K562 (cell line): ENCODE results near the gene PALLD. TPM values are rescaled to one million over a fixed set of nuclear protein-coding genes. Genes with fewer than 3 reads are reported as not detected.

Experiments
- ATAC-seq: fragments of 200-7000 bp; cut with Tn5 transposase; 3 replicates; pipeline ENCODE4 v1.9.1; 2020; ENCODE audit warnings: moderate library complexity
- BruUV-seq: library from RNA; stranded (reverse); fragments of 400-500 nt; replicated peaks from 2 replicates; lab custom pipeline; 2021; lab: Mats Ljungman, UMichigan
- CTCF ChIA-PET: fragments of 300-600 bp; formaldehyde crosslinking; extraction: SDS; loops from one replicate; lab custom pipeline; 2021; ENCODE audit warnings: low intra/inter-chr PET ratio; lab: Yijun Ruan, JAX
- POLR2A ChIA-PET: fragments of 300-600, 350-650 bp; sonication (Branson Sonifier 250); formaldehyde crosslinking; extraction: SDS; loops from one replicate; lab custom pipeline; 2021; ENCODE audit warnings: antibody characterized with exemption, inconsistent platforms; lab: Yijun Ruan, JAX
- DNase-seq, 4 experiments: peaks; one replicate each; pipeline versions ENCODE4 v3.0.0 to v3.0.0-alpha.2; 2011 to 2018; ENCODE audit warnings: low spot score in 3 of 4, mixed read lengths in 3 of 4; ENCODE audit errors: extremely low read depth in 1 of 4
- FAIRE-seq: peaks from 2 replicates; lab custom pipeline; 2011; peaks lifted over from hg19 to GRCh38; lab: Jason Lieb, UNC
- H2AFZ ChIP-seq: 2 replicates; pipeline ENCODE4 v1.6.0; 2011; ENCODE audit warnings: low read depth, low read length, control low read depth, inconsistent platforms
- H3K27ac ChIP-seq: fragments of 200-600 bp; 3 replicates; pipeline ENCODE4 v1.8.0; 2011; ENCODE audit warnings: low read depth, mild to moderate bottlenecking, control low read depth, inconsistent platforms, low read length, moderate library complexity, mixed read lengths; ENCODE audit errors: extremely low read depth
- H3K27me3 ChIP-seq, 2 experiments: fragments of 300-600 bp in 1 of 2; 2 replicates in 1 of 2; 3 replicates in 1 of 2; pipeline versions ENCODE4 v1.6.0 to v1.8.0; 2011; ENCODE audit warnings: inconsistent platforms in 2 of 2, low read length in 2 of 2, mild to moderate bottlenecking in 1 of 2, mixed read lengths in 1 of 2, moderate library complexity in 1 of 2; ENCODE audit not compliant: control insufficient read depth in 2 of 2, insufficient read depth in 2 of 2
- H3K36me3 ChIP-seq: fragments of 300-600 bp; 3 replicates; pipeline ENCODE4 v1.8.0; 2011; ENCODE audit warnings: mild to moderate bottlenecking, low read length, inconsistent platforms; ENCODE audit not compliant: control insufficient read depth, insufficient read depth
- H3K4me1 ChIP-seq, 2 experiments: fragments of 200-600 bp in 1 of 2; replicated peaks in 1 of 2; 2 replicates in 1 of 2; 3 replicates in 1 of 2; pipeline versions ENCODE4 v1.5.1 to v1.8.0; 2011; ENCODE audit warnings: inconsistent platforms in 2 of 2, low read length in 2 of 2, mild to moderate bottlenecking in 1 of 2, mixed read lengths in 1 of 2, moderate library complexity in 1 of 2; ENCODE audit not compliant: control insufficient read depth in 2 of 2, insufficient read depth in 2 of 2
- H3K4me2 ChIP-seq: 2 replicates; pipeline ENCODE4 v1.6.1; 2011; ENCODE audit warnings: low read length, control low read depth, inconsistent platforms, mixed read lengths; ENCODE audit not compliant: insufficient read depth
- H3K4me3 ChIP-seq: fragments of 200-600 bp; sonication (generic), shearing (Covaris generic); 2 replicates; pipeline ENCODE4 v1.5.1; 2016; ENCODE audit warnings: control low read depth, inconsistent platforms
- H3K79me2 ChIP-seq: fragments of 200-600 bp; 3 replicates; pipeline ENCODE4 v1.8.0; 2011; ENCODE audit warnings: low read length, inconsistent platforms; ENCODE audit not compliant: control insufficient read depth, insufficient read depth
- H3K9ac ChIP-seq, 2 experiments: 2 replicates each; pipeline versions ENCODE4 v1.6.0 to v1.6.1; 2011; ENCODE audit warnings: low read depth in 2 of 2, low read length in 2 of 2, control low read depth in 1 of 2, inconsistent platforms in 1 of 2, mild to moderate bottlenecking in 1 of 2, mixed read lengths in 1 of 2; ENCODE audit not compliant: insufficient read depth in 1 of 2
- H3K9me1 ChIP-seq: one replicate; pipeline ENCODE4 v1.6.0; 2011; ENCODE audit warnings: inconsistent platforms, mild to moderate bottlenecking, low read length, moderate library complexity; ENCODE audit not compliant: control insufficient read depth, insufficient read depth
- H3K9me3 ChIP-seq: replicated peaks from 2 replicates; pipeline ENCODE4 v1.5.1; 2011; ENCODE audit warnings: low read depth, low read length, inconsistent platforms; ENCODE audit not compliant: control insufficient read depth, insufficient read depth
- H4K20me1 ChIP-seq: replicated peaks from 2 replicates; pipeline ENCODE4 v1.6.1; 2011; ENCODE audit warnings: low read length, inconsistent platforms, mixed read lengths; ENCODE audit not compliant: control insufficient read depth, insufficient read depth
- CSDE1 ChIP-seq, 2 experiments: fragments of 450-650 bp; IDR thresholded peaks; 2 replicates each; pipeline ENCODE4 v1.6.1; 2016; ENCODE audit warnings: mild to moderate bottlenecking in 1 of 2
- GTF2F1 ChIP-seq: IDR thresholded peaks from 2 replicates; pipeline ENCODE4 v1.6.1; 2011; ENCODE audit warnings: low read depth, low read length, improper control_type of control experiment
- HINFP ChIP-seq: fragments of 450-650 bp; conservative IDR thresholded peaks from 2 replicates; pipeline ENCODE4 v1.6.1; 2016; ENCODE audit warnings: missing genetic modification characterization, low read depth, mild to moderate bottlenecking, control low read depth, missing compliant biosample characterization
- KHSRP ChIP-seq: fragments of 450-650 bp; IDR thresholded peaks from 2 replicates; pipeline ENCODE4 v1.6.1; 2017
- NUFIP1 ChIP-seq: fragments of 450-650 bp; IDR thresholded peaks from 2 replicates; pipeline ENCODE4 v1.6.1; 2018; ENCODE audit not compliant: partially characterized antibody
- SNAPC5 ChIP-seq: fragments of 250-450 bp; sonication (Bioruptor Pico); IDR thresholded peaks from 2 replicates; pipeline ENCODE4 v1.8.0; 2021; ENCODE audit warnings: moderate library complexity, mild to moderate bottlenecking, inconsistent platforms
- ZNF551 ChIP-seq: fragments of 250-450 bp; sonication (Bioruptor Pico); IDR thresholded peaks from 2 replicates; pipeline ENCODE4 v1.5.0; 2021; ENCODE audit warnings: mild to moderate bottlenecking, moderate library complexity
- WGBS: fragments of 100-300 bp; shearing (Covaris generic); methylation state at CpG from one replicate; pipeline ENCODE4 v1.1.6; 2016; ENCODE audit warnings: low coverage, mixed read lengths; ENCODE audit not compliant: insufficient coverage; ENCODE audit errors: missing lambda C conversion rate; 5-methylcytosine and 5-hydroxymethylcytosine counted together
- in situ Hi-C: fragments of 300-500 bp; cut with MboI; formaldehyde crosslinking; loops from 4 replicates; pipeline ENCODE4 v1.15.0; 2018; ENCODE audit warnings: inconsistent platforms, mixed read lengths
- intact Hi-C: fragments of 100-400 bp; cut with micrococcal nuclease; formaldehyde crosslinking; loops from 2 replicates; pipeline ENCODE4 v1.14.2; 2022
- polyA plus RNA-seq, 8 experiments: library from polyadenylated mRNA; depleted of rRNA in 4 of 8; stranded (reverse) in 5 of 8; unstranded in 3 of 8; fragments of >200 nt; fragmentation: Nextera tagmentation in 2 of 8; fragmentation: Illumina TruSeq in 1 of 8; extraction: Ambion mirVana in 2 of 8; extraction: Trizol in 1 of 8; gene quantifications; 2 replicates each; pipeline versions ENCODE4 v1.2.1 to v1.2.3, GENCODE V29; 2011 to 2014; ENCODE audit warnings: inconsistent platforms in 1 of 8, missing spikeins in 1 of 8
- total RNA-seq, 7 experiments: library from RNA; depleted of rRNA in 6 of 7; stranded (reverse); fragments of >200 nt in 6 of 7; fragmentation: Illumina TruSeq in 2 of 7; extraction: Trizol in 2 of 7; gene quantifications; 2 replicates each; pipeline versions ENCODE4 v1.2.1 to v1.2.3, GENCODE V29; 2011 to 2021; ENCODE audit warnings: low replicate concordance in 1 of 7

PALLD gene
- total and polyA plus RNA-seq, 9 of the 15 experiments (the other 6 are each of a cell fraction or from before 2014, with no cell fraction given) = 0.01 to 0.35 (median 0.06) TPM; not detected in 3

GRCh38 chr4:168826620-168827019 lies 329.8 kb downstream of the PALLD start:
- peaks cover 3 to 10% of the 10 kb centered on the region in 2 experiments; a peak in 3 of 5 replicates for H3K27me3 ChIP-seq
- WGBS = 11% methylated on average over 3 of the region's 3 CpGs
- no peak for FAIRE-seq
- TF ChIP-seq ZNF551 (CRISPR knock-in tag) = no peak
- TF ChIP-seq CSDE1 (IDR thresholded peaks at IDR 0.05) = no peak
- TF ChIP-seq KHSRP = no peak
- no peak for TF ChIP-seq SNAPC5 (CRISPR knock-in tag)
- TF ChIP-seq HINFP (tag) = no peak
- no peak for TF ChIP-seq GTF2F1
- TF ChIP-seq NUFIP1 = no peak
- TF ChIP-seq, all 486 proteins: peak for 0
- in situ Hi-C loops (no loop called here), intact Hi-C loops (no loop called here)
- H3K4me1 ChIP-seq = peaks cover 0 to 2% of the 10 kb centered on the region in 2 experiments; a peak in 2 of 5 replicates
- H3K9me1 ChIP-seq = no peaks in the 10 kb centered on the region
- H3K4me3 ChIP-seq = no peak overlapping the region
- no peaks in the 10 kb centered on the region for H3K79me2 ChIP-seq
- POLR2A ChIA-PET = no interaction called here
- H3K4me2 ChIP-seq = no peak overlapping the region
- H3K9ac ChIP-seq = no peak overlapping the region
- no peak overlapping the region for H3K27ac ChIP-seq
- no peak for ATAC-seq
- no peaks in the 10 kb centered on the region for H3K9me3 ChIP-seq
- DNase-seq = no peak
- H4K20me1 ChIP-seq = no peaks in the 10 kb centered on the region
- CTCF ChIA-PET = no interaction called here
- no TSS peak for BruUV-seq
- H3K36me3 ChIP-seq = no peaks in the 10 kb centered on the region
- no peak overlapping the region for H2AFZ ChIP-seq
